PC-3 (cell line): ENCODE results near the gene ARHGAP28.

Experiments used
- CTCF ChIP-seq: fragments of 300-600 bp; sonication (generic); conservative IDR thresholded peaks from 2 replicates; pipeline ENCODE4 v1.5.1; 2017; ENCODE audit warnings: antibody characterized with exemption, low read depth, mild to moderate bottlenecking, low read length
- EZH2 ChIP-seq: fragments of 300-600 bp; sonication (generic); IDR thresholded peaks from one replicate; pipeline ENCODE4 v1.6.1; 2017; ENCODE audit warnings: antibody characterized with exemption, mild to moderate bottlenecking, low read length; ENCODE audit not compliant: unreplicated experiment
- EZH2phosphoT487 ChIP-seq: fragments of 300-600 bp; sonication (generic); IDR thresholded peaks from 2 replicates; pipeline ENCODE4 v1.6.1; 2018; ENCODE audit warnings: mild to moderate bottlenecking, antibody characterized with exemption, low read length, borderline replicate concordance

- TF ChIP-seq EZH2 = no peak
- TF ChIP-seq EZH2phosphoT487 = no peak
- TF ChIP-seq CTCF = no peak
Observed at GRCh38 chr18:6876641-6877041, 147.1 kb downstream of the ARHGAP28 start.
